Measurements from ENCODE around the gene CLCA1.

GRCh38 chr1:86548839-86549238 lies 80.1 kb downstream of the CLCA1 start:
- TF ChIP-seq CTCF (conservative IDR thresholded peaks at IDR 0.05; ENCODE audit: low read depth, low read length) = no peak
- no peak for TF ChIP-seq EZH2 (IDR thresholded peaks at IDR 0.05; ENCODE audit: borderline replicate concordance, low read depth, low read length, poor library complexity, severe bottlenecking)
